Measurements from ENCODE around the gene LSM6.

Gene LSM6

DNA sequence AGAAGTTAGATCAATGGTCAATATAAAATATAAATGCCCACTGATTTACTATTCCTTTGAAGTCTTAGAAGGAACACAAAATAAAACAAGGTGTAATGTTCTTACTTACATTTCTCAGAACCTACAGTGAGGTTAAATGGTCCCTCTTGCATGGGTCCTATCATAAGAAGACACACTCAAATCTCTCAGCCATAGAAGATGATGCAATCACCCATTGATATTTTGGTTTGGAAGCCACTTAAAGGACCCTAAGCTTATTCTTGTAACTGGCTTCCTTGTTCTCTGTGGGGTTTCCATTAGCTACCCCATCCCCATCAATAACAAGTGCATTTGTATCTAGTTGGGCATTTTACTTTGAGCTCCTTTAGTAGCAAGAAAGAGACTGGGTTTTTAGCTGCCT is 53.9 kb downstream of the LSM6 start:
- TF ChIP-seq, protein P1, sequence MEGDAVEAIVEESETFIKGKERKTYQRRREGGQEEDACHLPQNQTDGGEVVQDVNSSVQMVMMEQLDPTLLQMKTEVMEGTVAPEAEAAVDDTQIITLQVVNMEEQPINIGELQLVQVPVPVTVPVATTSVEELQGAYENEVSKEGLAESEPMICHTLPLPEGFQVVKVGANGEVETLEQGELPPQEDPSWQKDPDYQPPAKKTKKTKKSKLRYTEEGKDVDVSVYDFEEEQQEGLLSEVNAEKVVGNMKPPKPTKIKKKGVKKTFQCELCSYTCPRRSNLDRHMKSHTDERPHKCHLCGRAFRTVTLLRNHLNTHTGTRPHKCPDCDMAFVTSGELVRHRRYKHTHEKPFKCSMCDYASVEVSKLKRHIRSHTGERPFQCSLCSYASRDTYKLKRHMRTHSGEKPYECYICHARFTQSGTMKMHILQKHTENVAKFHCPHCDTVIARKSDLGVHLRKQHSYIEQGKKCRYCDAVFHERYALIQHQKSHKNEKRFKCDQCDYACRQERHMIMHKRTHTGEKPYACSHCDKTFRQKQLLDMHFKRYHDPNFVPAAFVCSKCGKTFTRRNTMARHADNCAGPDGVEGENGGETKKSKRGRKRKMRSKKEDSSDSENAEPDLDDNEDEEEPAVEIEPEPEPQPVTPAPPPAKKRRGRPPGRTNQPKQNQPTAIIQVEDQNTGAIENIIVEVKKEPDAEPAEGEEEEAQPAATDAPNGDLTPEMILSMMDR (IDR thresholded peaks at IDR 0.05; ENCODE audit: extremely low read depth, missing control alignments) = no peak
- DNase-seq (ENCODE audit: low spot score) = no peak

GRCh38 chr4:146232131-146232722 is 56.7 kb downstream of the LSM6 start:
- no peak for DNase-seq (ENCODE audit: low spot score)
- TF ChIP-seq, protein P1 (IDR thresholded peaks at IDR 0.05; ENCODE audit: extremely low read depth, missing control alignments) = no peak

DNA sequence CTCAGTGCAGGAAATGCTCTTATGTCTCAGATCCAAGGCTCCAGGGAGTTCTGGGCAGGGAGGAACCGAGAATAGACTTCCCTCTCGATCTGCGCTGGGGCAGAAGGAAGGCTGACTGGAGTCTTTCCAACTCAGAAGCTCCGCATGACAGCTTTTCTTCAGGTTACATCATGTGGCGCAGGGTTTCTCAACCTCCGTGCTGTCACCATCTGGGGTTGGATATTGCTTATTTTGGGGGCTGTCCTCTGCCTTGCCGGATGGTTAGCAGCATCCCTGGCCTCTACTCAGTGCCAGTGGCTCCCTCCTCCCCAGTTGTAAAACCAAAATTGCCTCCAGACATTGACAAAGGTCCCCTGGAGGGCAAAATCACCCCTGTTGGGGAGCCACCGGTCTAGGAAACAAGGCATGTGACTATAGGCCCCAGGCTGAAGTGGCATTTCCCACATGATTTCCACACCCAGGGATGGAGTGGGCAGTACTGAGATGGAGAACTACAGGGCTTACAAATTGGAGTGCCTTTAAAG is 60.2 kb downstream of the LSM6 start:
- no peak for DNase-seq (ENCODE audit: low spot score)
- TF ChIP-seq, protein P1 (IDR thresholded peaks at IDR 0.05; ENCODE audit: extremely low read depth, missing control alignments) = no peak

GRCh38 chr4:146236216-146236615 is 60.7 kb downstream of the LSM6 start:
- TF ChIP-seq, protein P1 (IDR thresholded peaks at IDR 0.05; ENCODE audit: extremely low read depth, missing control alignments) = no peak
- no peak for DNase-seq (ENCODE audit: low spot score)

DNA sequence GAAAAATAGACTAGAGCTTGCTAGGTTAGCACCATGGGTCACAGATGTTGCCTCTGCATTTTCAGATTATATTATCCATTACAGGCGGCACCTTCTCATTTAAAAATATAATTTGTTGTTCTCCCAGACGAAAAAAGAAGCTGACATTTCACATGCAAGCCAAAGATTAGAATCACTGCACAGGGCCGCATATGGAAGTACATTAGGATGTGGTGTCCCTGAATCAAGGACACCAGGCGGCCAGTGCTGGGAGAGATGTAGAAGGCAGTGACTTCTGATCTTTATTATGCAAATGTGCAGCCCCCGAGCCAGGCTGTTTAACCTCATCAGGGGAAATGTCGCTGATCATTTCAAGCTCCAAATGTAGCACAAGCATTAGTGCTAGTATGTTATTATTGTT is 61.6 kb downstream of the LSM6 start:
- TF ChIP-seq, protein P1 (IDR thresholded peaks at IDR 0.05; ENCODE audit: extremely low read depth, missing control alignments) = no peak
- no peak for DNase-seq (ENCODE audit: low spot score)

DNA sequence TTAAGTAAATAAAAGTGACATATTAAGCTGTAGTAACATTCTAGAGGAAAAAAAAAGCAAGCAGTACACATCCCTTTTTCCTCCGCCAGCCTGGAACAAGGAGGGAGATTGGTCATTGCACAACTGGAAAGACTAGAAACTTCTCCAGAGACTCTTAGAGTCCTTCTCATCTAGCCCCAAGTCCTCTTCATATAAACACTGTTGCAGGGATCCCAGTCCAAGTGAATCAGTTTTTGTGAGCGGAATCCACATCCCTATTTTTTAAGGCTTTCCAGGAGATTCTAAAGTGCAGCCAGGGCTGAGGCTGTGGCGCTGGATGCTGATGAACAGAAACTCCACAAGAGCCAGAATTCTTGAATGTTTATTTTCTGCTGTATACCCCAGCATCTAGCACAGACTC is 62.6 kb downstream of the LSM6 start:
- DNase-seq (ENCODE audit: low spot score) = no peak
- TF ChIP-seq, protein P1 (IDR thresholded peaks at IDR 0.05; ENCODE audit: extremely low read depth, missing control alignments) = no peak
